ENCODE results near the gene CCDC183. TPM values are rescaled to one million over a fixed set of nuclear protein-coding genes. Genes with fewer than 3 reads are reported as not detected.
A peak's percentile ranks its signal among the peaks of the same experiment; 100 is the strongest.
"Not testable (repeated sequence)": the region's sequence is repeated elsewhere in the genome, so short reads cannot be mapped to it uniquely, and the experiment has no call there.

Gene CCDC183
- total RNA-seq, 1 donor from 2014 or later = 0.52 TPM

DNA sequence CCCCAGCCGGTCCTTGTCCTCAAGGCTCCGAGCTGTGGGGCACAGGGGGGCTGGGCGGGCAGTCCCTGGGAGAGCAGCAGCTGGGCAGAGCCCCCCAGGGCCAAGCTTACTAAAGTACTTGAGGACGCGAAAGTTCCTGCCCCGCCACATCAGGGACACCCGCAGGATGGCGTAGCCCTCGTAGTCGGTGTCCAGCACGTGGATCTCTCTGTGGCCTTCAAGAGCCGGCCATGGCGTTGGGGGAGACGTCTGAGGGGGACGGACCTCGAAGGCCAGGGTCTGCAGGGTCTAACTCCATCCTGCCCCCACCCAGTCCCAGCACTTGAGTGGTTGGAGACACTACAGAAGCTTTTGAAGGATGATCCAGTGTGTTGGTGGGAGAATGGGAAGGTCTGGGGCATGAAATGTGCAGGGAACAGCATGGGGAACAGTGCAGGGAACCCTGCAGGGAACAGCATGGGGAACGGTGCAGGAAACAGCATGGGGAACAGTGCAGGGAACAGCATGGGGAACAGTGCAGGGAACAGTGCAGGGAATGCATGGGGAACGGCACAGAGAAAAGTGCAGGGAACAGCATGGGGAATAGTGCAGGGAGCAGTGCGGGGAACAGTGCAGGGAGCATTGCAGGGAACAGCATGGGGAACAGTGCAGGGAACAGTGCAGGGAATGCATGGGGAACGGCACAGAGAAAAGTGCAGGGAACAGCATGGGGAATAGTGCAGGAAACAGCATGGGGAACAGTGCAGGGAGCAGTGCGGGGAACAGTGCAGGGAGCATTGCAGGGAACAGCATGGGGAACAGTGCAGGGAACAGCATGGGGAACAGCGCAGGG is 40.6 kb upstream of the CCDC183 start:
- not testable (repeated sequence) for H3K4me3 Mint-ChIP-seq

DNA sequence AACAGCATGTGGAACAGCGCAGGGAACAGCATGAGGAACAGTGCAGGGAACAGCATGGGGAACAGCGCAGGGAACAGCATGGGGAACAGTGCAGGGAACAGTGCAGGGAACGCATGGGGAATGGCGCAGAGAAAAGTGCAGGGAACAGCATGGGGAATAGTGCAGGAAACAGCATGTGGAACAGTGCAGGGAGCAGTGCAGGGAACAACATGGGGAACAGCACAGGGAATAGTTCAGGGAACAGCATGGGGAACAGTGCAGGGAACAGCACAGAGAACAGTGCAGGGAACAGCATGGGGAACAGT is 40.1 kb upstream of the CCDC183 start:
- DNase-seq (ENCODE audit: low spot score) = no peak
- no peak overlapping the region for H3K27ac Mint-ChIP-seq
- intact Hi-C loops (cut with micrococcal nuclease) = no loop called here
- H3K36me3 Mint-ChIP-seq (ENCODE audit: low read depth) = peaks cover 1% of the 10 kb centered on the region
- H3K4me1 Mint-ChIP-seq (ENCODE audit: low read depth) = peaks cover under 1% of the 10 kb centered on the region
- peaks cover 21% of the 10 kb centered on the region for H3K9me3 Mint-ChIP-seq
- peaks cover 6% of the 10 kb centered on the region for H3K27me3 Mint-ChIP-seq (ENCODE audit: insufficient read depth)
- no peak overlapping the region for H3K4me3 Mint-ChIP-seq

More for the DNA sequence above, 40.6 kb upstream of the CCDC183 start:
- H3K9me3 Mint-ChIP-seq = peaks cover 26% of the 10 kb centered on the region
- DNase-seq (ENCODE audit: low spot score); H3K27me3 Mint-ChIP-seq (ENCODE audit: insufficient read depth); H3K36me3 Mint-ChIP-seq (ENCODE audit: low read depth); intact Hi-C loops (cut with micrococcal nuclease); H3K4me1 Mint-ChIP-seq (ENCODE audit: low read depth): not testable (repeated sequence)
- peak overlapping the region; percentile 12 for H3K27ac Mint-ChIP-seq

DNA sequence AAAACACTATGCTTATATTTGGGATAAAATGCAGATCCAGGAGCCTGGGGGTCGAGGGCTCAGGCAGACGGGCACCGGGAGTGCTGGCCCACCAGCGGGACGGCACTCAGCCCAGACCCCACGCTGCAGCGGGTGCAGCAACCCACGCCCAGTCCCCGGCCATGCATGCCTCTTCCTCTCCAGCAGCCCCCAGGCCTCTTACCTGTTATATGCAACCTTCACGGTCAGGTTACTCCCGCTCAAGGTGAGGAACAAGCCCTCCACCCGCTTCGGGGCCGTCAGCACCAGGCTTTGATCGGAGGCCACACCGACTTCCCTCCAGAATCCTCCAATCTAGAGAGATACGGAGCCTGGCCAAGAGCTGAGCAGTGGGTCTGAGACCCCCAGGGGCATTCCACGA is 39.3 kb upstream of the CCDC183 start:
- intact Hi-C loops (cut with micrococcal nuclease) = no loop called here
- peaks cover 1% of the 10 kb centered on the region for H3K36me3 Mint-ChIP-seq (ENCODE audit: low read depth)

GRCh38 chr9:136757328-136757727 is 38.8 kb upstream of the CCDC183 start:
- Mint-ChIP-seq H3K36me3 (ENCODE audit: low read depth) (peaks cover 1% of the 10 kb centered on the region), H3K27me3 (ENCODE audit: insufficient read depth) (no peaks in the 10 kb centered on the region), H3K9me3 (peaks cover 8% of the 10 kb centered on the region), H3K4me3 (no peak overlapping the region), H3K27ac (no peak overlapping the region), H3K4me1 (ENCODE audit: low read depth) (no peaks in the 10 kb centered on the region)
- intact Hi-C loops (cut with micrococcal nuclease) = no loop called here
- no peak for DNase-seq (ENCODE audit: low spot score)

More for the DNA sequence above, 39.3 kb upstream of the CCDC183 start:
- no peaks in the 10 kb centered on the region for H3K4me1 Mint-ChIP-seq (ENCODE audit: low read depth)
- DNase-seq (ENCODE audit: low spot score) = no peak
- no peak overlapping the region for H3K4me3 Mint-ChIP-seq
- H3K9me3 Mint-ChIP-seq = peaks cover 13% of the 10 kb centered on the region
- no peak overlapping the region for H3K27ac Mint-ChIP-seq
- no peaks in the 10 kb centered on the region for H3K27me3 Mint-ChIP-seq (ENCODE audit: insufficient read depth)

DNA sequence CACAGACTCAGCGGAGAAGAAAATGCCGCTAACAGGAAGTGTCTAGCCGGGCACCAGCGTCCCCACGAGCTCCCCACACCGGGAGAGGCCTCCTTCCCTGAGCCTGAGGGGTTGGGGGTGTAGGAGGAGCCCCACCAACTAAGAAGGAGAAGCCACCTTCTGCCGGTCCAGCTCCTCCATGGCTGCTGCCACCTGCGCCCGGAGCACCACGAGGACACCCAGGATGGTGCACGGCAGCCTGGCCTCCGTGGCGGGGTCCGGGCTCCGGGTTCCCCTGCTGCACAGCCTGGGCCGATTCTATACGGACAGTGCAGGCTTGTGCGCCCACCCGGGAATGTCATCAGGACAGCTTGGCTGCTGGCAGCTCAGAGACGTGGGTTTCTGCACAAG is 38.4 kb upstream of the CCDC183 start:
- Mint-ChIP-seq H3K4me3 (no peak overlapping the region), H3K9me3 (peaks cover 4% of the 10 kb centered on the region), H3K36me3 (ENCODE audit: low read depth) (no peaks in the 10 kb centered on the region), H3K27me3 (ENCODE audit: insufficient read depth) (no peaks in the 10 kb centered on the region), H3K4me1 (ENCODE audit: low read depth) (no peaks in the 10 kb centered on the region), H3K27ac (no peak overlapping the region)
- intact Hi-C loops (cut with micrococcal nuclease) = no loop called here
- DNase-seq (ENCODE audit: low spot score) = no peak

DNA sequence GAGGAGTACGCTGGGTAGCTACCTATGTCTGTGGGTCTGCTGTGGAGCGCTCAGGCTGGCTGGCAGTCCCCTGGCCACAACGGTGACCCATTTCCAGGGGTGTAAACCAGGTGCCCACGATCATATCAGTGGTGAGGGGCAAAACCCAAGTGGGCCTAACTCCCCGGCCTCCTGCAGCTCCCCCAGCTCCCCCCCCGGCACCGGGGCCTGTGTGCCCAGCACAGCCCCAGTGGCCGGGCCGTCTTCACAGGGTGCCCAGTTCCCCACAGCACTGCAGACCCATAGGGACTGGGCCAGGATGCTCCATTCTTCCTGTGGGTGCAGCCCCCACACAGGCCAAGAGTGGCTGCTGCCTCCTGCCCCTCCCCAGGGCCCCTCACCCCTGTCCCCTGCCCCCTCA is 37.1 kb upstream of the CCDC183 start:
- intact Hi-C loops (cut with micrococcal nuclease) = no loop called here

DNA sequence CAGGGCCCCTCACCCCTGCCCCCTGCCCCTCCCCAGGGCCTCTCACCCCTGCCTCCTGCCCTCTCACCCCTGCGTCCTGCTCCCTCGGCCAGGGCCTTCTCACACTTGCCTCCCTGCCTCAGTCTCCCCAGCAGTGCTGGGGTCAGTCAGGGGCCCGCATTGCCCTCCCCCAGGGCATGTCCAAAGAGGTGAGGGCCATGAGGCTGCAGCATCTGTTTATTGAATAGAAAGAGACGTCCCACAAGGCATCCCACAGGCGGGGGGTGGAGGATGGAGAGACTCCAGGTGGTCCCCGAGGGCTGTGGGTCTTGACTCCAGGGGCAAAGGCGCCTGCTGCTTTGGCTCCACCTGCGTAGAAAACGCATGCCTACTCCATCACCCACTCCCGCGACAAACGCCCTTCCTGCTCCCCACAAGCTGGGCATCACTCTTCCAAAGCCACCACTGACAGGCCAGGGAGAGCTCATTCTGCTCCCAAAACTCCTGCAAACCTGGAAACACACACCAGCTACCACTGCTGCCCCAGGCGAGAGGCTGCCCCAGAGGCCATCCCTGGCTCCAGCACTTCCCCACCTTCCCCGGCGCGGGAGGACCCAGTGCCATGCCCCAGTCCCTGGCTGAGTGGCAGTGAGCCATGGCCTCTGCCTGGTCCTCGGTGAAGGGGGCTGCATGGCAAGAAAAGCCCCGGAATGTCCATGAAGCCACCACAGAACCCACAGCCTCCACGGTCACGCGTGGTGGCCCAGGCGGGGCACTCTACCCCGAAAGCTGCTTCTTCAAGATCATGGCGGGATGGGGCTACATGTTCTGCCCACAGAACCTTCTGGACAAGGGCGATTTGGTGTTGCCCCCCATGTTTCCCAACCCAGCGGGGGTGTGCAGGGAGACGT is 36.5 kb upstream of the CCDC183 start:
- intact Hi-C loops (cut with micrococcal nuclease) = no loop called here
- Mint-ChIP-seq H3K9me3 (no peaks in the 10 kb centered on the region), H3K4me1 (ENCODE audit: low read depth) (no peaks in the 10 kb centered on the region), H3K27me3 (ENCODE audit: insufficient read depth) (no peaks in the 10 kb centered on the region), H3K27ac (no peak overlapping the region), H3K4me3 (no peak overlapping the region), H3K36me3 (ENCODE audit: low read depth) (no peaks in the 10 kb centered on the region)
- DNase-seq (ENCODE audit: low spot score) = no peak

More for the DNA sequence above, 37.1 kb upstream of the CCDC183 start:
- H3K27ac Mint-ChIP-seq = no peak overlapping the region
- DNase-seq (ENCODE audit: low spot score) = no peak
- H3K4me1 Mint-ChIP-seq (ENCODE audit: low read depth) = no peaks in the 10 kb centered on the region
- H3K4me3 Mint-ChIP-seq = no peak overlapping the region
- H3K9me3 Mint-ChIP-seq = no peaks in the 10 kb centered on the region
- H3K36me3 Mint-ChIP-seq (ENCODE audit: low read depth) = no peaks in the 10 kb centered on the region
- H3K27me3 Mint-ChIP-seq (ENCODE audit: insufficient read depth) = no peaks in the 10 kb centered on the region

- intact Hi-C loops (cut with micrococcal nuclease) = no loop called here
- no peaks in the 10 kb centered on the region for H3K27me3 Mint-ChIP-seq (ENCODE audit: insufficient read depth)
- DNase-seq (ENCODE audit: low spot score) = no peak
- H3K4me3 Mint-ChIP-seq = no peak overlapping the region
- no peaks in the 10 kb centered on the region for H3K4me1 Mint-ChIP-seq (ENCODE audit: low read depth)
- H3K27ac Mint-ChIP-seq = no peak overlapping the region
- H3K9me3 Mint-ChIP-seq = no peaks in the 10 kb centered on the region
- no peaks in the 10 kb centered on the region for H3K36me3 Mint-ChIP-seq (ENCODE audit: low read depth)
Observed at GRCh38 chr9:136760424-136760823, 35.7 kb upstream of the CCDC183 start.

- H3K36me3 Mint-ChIP-seq (ENCODE audit: low read depth); H3K9me3 Mint-ChIP-seq; H3K27me3 Mint-ChIP-seq (ENCODE audit: insufficient read depth); H3K4me3 Mint-ChIP-seq; H3K27ac Mint-ChIP-seq; DNase-seq (ENCODE audit: low spot score); intact Hi-C loops (cut with micrococcal nuclease); H3K4me1 Mint-ChIP-seq (ENCODE audit: low read depth): not testable (repeated sequence)
Observed at GRCh38 chr9:136760834-136761544, 35.1 kb upstream of the CCDC183 start.

DNA sequence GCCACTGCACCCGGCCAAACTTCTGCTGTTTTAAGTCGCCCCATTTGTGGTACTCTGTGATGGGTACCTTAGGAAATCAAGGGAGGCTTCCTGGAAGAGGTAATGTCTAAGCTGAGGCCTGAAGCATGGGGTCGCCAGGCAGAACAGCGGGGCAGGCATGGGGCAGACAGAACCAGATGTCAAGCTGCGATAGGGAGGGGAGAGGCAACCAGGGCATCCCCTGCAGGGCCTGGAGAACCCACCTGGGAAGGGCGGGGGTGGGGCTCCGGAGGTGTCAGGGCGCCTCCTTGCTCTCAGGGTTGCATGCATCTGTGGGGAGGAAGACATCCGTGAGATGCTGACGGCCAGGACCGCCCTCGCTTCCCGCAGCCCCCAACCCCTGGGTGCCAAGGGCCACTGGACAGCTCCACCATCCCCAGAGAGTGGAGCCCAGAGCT is 34.6 kb upstream of the CCDC183 start:
- no peaks in the 10 kb centered on the region for H3K4me1 Mint-ChIP-seq (ENCODE audit: low read depth)
- no peaks in the 10 kb centered on the region for H3K27me3 Mint-ChIP-seq (ENCODE audit: insufficient read depth)
- H3K4me3 Mint-ChIP-seq = no peak overlapping the region
- H3K27ac Mint-ChIP-seq = no peak overlapping the region
- no peaks in the 10 kb centered on the region for H3K9me3 Mint-ChIP-seq
- intact Hi-C loops (cut with micrococcal nuclease) = no loop called here
- no peak for DNase-seq (ENCODE audit: low spot score)
- no peaks in the 10 kb centered on the region for H3K36me3 Mint-ChIP-seq (ENCODE audit: low read depth)

DNA sequence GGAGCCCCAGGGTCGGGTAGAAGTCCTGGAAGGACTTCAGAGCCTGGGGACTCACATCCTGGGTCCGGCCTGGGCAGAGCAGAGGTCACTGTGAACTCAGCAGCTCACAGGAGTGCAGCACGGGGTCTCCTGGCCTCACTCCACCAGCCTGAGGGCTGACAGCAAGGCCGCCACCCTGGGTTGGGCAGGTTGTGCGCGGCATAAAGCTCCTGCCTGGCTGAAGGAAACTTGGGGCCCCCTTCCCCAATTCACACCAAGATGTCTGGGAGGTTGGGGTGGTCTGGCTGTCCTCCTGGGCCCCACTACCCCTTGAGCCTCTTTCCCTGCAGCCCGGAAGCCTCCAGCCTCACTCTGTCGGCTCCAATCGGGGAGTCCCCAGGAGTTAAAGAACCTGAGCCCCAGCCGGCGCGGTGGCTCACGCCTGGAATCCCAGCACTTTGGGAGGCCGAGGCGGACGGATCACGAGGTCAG is 33.9 kb upstream of the CCDC183 start:
- DNase-seq (ENCODE audit: low spot score) = no peak
- Mint-ChIP-seq H3K27ac (no peak overlapping the region), H3K36me3 (ENCODE audit: low read depth) (no peaks in the 10 kb centered on the region), H3K4me3 (no peak overlapping the region), H3K27me3 (ENCODE audit: insufficient read depth) (peaks cover 2% of the 10 kb centered on the region), H3K9me3 (no peaks in the 10 kb centered on the region), H3K4me1 (ENCODE audit: low read depth) (no peaks in the 10 kb centered on the region)
- intact Hi-C loops (cut with micrococcal nuclease) = no loop called here

GRCh38 chr9:136762915-136763648 is 33.1 kb upstream of the CCDC183 start:
- H3K4me1 Mint-ChIP-seq (ENCODE audit: low read depth) = no peaks in the 10 kb centered on the region

More at GRCh38 chr9:136762915-136763648, 33.1 kb upstream of the CCDC183 start:
- Mint-ChIP-seq H3K27me3 (ENCODE audit: insufficient read depth) (peaks cover 6% of the 10 kb centered on the region), H3K4me3 (no peak overlapping the region), H3K27ac (no peak overlapping the region), H3K9me3 (no peaks in the 10 kb centered on the region), H3K36me3 (ENCODE audit: low read depth) (no peaks in the 10 kb centered on the region)
- DNase-seq (ENCODE audit: low spot score) = no peak
- intact Hi-C loops (cut with micrococcal nuclease) = no loop called here
